PFSK-1 (cell line): ENCODE measurements around the gene GGA3.

ENCODE experiments used
- FOXP2 ChIP-seq: optimal IDR thresholded peaks from 2 replicates; pipeline ENCODE3; 2011; ENCODE audit warnings: borderline replicate concordance, control low read depth, inconsistent platforms; ENCODE audit not compliant: insufficient read depth; ENCODE audit errors: extremely low read length, extremely low read depth
- POLR2AphosphoS5 ChIP-seq: IDR thresholded peaks from 2 replicates; pipeline ENCODE4 v1.6.1; 2012; ENCODE audit warnings: low read depth, mild to moderate bottlenecking, control low read depth, low read length, moderate library complexity
- SIN3A ChIP-seq: IDR thresholded peaks from 2 replicates; pipeline ENCODE4 v1.6.1; 2012; ENCODE audit warnings: mild to moderate bottlenecking, low read length, moderate library complexity, borderline replicate concordance; ENCODE audit not compliant: insufficient read depth
- TAF1 ChIP-seq: IDR thresholded peaks from 2 replicates; pipeline ENCODE4 v1.6.1; 2012; ENCODE audit warnings: low read length, control low read depth, borderline replicate concordance; ENCODE audit not compliant: insufficient read depth
- TF ChIP-seq, protein P1 (sequence below), 2 experiments: IDR thresholded peaks; 2 replicates each; pipeline versions ENCODE4 v1.6.1 to v1.8.0; 2011 to 2012; ENCODE audit warnings: low read depth in 2 of 2, low read length in 2 of 2, control low read depth in 1 of 2, inconsistent platforms in 1 of 2, mild to moderate bottlenecking in 1 of 2, moderate library complexity in 1 of 2; ENCODE audit not compliant: insufficient read depth in 1 of 2

DNA sequence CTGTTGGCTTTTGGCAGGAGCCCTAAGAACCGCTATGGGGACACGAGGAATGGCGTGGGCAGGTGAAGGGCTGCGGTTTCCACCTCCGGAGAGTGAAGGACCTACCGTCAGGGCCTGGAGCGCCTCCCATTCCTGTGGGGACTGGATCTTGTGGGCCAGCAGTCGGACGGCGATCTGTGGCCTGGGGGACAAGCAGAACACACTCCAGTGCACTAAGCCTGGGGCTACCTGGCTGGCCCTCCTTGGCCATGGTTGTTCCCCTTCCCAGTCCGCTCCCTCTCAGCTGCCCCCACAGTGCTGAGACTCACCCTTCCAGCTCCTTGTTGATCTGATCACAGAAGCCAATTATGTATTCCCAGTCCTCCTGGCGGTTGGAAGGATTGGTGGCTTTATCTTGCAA is 15.0 kb downstream of the GGA3 start:
- TF ChIP-seq SIN3A (no peak), POLR2AphosphoS5 (no peak), TAF1 (no peak), FOXP2 (no peak)
- TF ChIP-seq, protein P1, sequence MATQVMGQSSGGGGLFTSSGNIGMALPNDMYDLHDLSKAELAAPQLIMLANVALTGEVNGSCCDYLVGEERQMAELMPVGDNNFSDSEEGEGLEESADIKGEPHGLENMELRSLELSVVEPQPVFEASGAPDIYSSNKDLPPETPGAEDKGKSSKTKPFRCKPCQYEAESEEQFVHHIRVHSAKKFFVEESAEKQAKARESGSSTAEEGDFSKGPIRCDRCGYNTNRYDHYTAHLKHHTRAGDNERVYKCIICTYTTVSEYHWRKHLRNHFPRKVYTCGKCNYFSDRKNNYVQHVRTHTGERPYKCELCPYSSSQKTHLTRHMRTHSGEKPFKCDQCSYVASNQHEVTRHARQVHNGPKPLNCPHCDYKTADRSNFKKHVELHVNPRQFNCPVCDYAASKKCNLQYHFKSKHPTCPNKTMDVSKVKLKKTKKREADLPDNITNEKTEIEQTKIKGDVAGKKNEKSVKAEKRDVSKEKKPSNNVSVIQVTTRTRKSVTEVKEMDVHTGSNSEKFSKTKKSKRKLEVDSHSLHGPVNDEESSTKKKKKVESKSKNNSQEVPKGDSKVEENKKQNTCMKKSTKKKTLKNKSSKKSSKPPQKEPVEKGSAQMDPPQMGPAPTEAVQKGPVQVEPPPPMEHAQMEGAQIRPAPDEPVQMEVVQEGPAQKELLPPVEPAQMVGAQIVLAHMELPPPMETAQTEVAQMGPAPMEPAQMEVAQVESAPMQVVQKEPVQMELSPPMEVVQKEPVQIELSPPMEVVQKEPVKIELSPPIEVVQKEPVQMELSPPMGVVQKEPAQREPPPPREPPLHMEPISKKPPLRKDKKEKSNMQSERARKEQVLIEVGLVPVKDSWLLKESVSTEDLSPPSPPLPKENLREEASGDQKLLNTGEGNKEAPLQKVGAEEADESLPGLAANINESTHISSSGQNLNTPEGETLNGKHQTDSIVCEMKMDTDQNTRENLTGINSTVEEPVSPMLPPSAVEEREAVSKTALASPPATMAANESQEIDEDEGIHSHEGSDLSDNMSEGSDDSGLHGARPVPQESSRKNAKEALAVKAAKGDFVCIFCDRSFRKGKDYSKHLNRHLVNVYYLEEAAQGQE (IDR thresholded peaks at IDR 0.05; ENCODE audit: insufficient read depth in 1 of 2, low read depth in 2 of 2, low read length in 2 of 2) = no peak
